Skeletal muscle satellite cell (primary cell): Measurements from ENCODE around the gene ATP11A.
"Not testable (repeated sequence)": the region's sequence is repeated elsewhere in the genome, so short reads cannot be mapped to it uniquely, and the experiment has no call there.

Experiments
- H3K27me3 ChIP-seq: 2 replicates; pipeline ENCODE4 v1.7.0; 2013; ENCODE audit warnings: low read length; ENCODE audit not compliant: control insufficient read depth, insufficient read depth
- H3K36me3 ChIP-seq: 2 replicates; pipeline ENCODE4 v1.7.0; 2013; ENCODE audit warnings: mild to moderate bottlenecking, control low read depth, low read length; ENCODE audit not compliant: insufficient read depth
- H3K4me1 ChIP-seq: 2 replicates; pipeline ENCODE4 v1.7.0; 2013; ENCODE audit warnings: low read length; ENCODE audit not compliant: control insufficient read depth, insufficient read depth
- H3K4me2 ChIP-seq: 2 replicates; pipeline ENCODE4 v1.7.0; 2013; ENCODE audit warnings: mild to moderate bottlenecking, low read length
- H3K4me3 ChIP-seq: 2 replicates; pipeline ENCODE4 v1.7.0; 2013; ENCODE audit warnings: low read length
- H3K9ac ChIP-seq: 2 replicates; pipeline ENCODE4 v1.7.0; 2013; ENCODE audit warnings: mild to moderate bottlenecking, low read depth, low read length, moderate library complexity
- H3K9me3 ChIP-seq: replicated peaks from 2 replicates; pipeline ENCODE4 v1.7.0; 2013; ENCODE audit warnings: mild to moderate bottlenecking, control low read depth, low read length

ATP11A gene

GRCh38 chr13:112779856-112780604, 90.2 kb downstream of the ATP11A start:
- Histone ChIP-seq H3K9ac (no peak overlapping the region), H3K4me3 (no peak overlapping the region), H3K9me3 (no peaks in the 10 kb centered on the region), H3K4me1 (peaks cover 6% of the 10 kb centered on the region), H3K4me2 (no peak overlapping the region), H3K27me3 (no peaks in the 10 kb centered on the region), H3K36me3 (no peaks in the 10 kb centered on the region)

DNA sequence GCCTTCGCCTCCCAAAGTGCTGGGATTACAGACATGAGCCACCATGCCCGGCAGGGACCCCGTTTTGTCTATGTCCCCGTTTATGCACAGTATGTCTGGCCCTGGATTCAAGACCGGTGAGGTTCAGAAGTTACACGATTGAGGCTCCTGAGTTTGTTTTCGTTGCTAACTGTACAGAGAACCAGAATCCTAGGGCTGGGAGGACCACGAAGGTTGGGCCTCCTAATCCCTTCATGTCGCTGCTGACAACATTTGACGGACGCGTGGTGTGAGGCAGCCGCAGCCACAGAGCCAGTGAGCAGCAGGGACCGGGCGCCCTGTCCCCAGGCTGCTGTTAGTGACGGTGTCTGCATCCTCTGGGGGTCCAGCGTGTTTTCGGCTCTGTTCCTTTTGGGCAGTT, 91.4 kb downstream of the ATP11A start:
- Histone ChIP-seq H3K9ac (no peak overlapping the region), H3K27me3 (no peaks in the 10 kb centered on the region), H3K36me3 (no peaks in the 10 kb centered on the region), H3K4me1 (peaks cover 6% of the 10 kb centered on the region), H3K4me3 (no peak overlapping the region), H3K4me2 (no peak overlapping the region), H3K9me3 (no peaks in the 10 kb centered on the region)

GRCh38 chr13:112781881-112782361, 92.1 kb downstream of the ATP11A start:
- Histone ChIP-seq H3K9me3 (no peaks in the 10 kb centered on the region), H3K4me1 (peaks cover 6% of the 10 kb centered on the region), H3K4me3 (no peak overlapping the region), H3K9ac (no peak overlapping the region), H3K4me2 (peak overlapping the region; percentile 52), H3K36me3 (no peaks in the 10 kb centered on the region), H3K27me3 (no peaks in the 10 kb centered on the region)

- H3K9ac ChIP-seq, result no peak overlapping the region
- no peak overlapping the region for H3K4me3 ChIP-seq
- no peaks in the 10 kb centered on the region for H3K36me3 ChIP-seq
- no peaks in the 10 kb centered on the region for H3K27me3 ChIP-seq
- H3K4me1 ChIP-seq, result peaks cover 6% of the 10 kb centered on the region
- peak overlapping the region; percentile 52 for H3K4me2 ChIP-seq
- no peaks in the 10 kb centered on the region for H3K9me3 ChIP-seq
These were observed 92.7 kb downstream of the ATP11A start for GRCh38 chr13:112782429-112783010.

DNA sequence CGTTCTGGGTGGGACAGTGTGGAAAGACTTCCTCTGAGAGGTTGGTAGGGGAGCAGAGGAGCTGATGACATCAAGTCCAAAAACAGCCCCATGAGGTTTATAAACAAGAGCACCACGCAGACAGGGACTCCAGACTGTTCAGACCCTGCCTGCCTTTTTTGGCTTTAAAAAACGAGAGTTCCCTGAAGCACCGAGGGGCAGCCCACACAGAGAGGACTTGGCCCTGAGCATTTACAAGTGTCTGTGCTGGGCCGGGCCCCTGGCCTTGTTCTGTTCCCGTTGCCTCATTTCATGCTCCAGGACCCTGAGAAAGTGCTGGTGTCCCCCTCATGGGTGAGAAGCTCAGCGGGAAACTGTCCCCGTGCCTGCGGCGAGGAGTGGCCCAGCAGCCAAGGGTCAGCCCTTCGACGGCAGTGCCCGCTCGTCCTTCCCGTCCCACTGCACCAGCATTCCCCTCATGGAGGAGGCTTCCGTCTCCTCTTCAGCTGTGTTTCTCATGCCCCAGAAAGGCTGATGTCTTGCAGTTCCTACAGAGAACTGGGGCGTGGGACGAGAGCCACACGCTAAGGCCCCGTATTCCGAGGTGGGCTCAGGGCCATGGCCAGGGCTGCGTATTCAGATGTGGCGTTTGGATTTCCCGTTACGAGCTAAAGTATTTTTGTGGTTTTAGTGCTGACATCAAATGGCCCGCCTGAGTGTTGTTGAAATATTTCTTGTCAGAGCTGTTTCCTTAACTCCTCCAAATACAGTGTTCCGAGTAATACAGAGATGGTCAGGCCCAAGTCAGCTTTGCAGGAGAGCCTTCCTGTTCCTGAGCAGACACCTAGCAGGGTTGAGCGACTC, 93.5 kb downstream of the ATP11A start:
- Histone ChIP-seq H3K9me3 (no peaks in the 10 kb centered on the region), H3K4me1 (peaks cover 6% of the 10 kb centered on the region), H3K4me2 (no peak overlapping the region), H3K9ac (no peak overlapping the region), H3K36me3 (no peaks in the 10 kb centered on the region), H3K27me3 (no peaks in the 10 kb centered on the region), H3K4me3 (no peak overlapping the region)

- Histone ChIP-seq H3K4me2 (no peak overlapping the region), H3K9ac (no peak overlapping the region), H3K27me3 (no peaks in the 10 kb centered on the region), H3K9me3 (no peaks in the 10 kb centered on the region), H3K36me3 (no peaks in the 10 kb centered on the region), H3K4me1 (peaks cover 6% of the 10 kb centered on the region), H3K4me3 (no peak overlapping the region)
These were observed 94.1 kb downstream of the ATP11A start for GRCh38 chr13:112783978-112784371.

DNA sequence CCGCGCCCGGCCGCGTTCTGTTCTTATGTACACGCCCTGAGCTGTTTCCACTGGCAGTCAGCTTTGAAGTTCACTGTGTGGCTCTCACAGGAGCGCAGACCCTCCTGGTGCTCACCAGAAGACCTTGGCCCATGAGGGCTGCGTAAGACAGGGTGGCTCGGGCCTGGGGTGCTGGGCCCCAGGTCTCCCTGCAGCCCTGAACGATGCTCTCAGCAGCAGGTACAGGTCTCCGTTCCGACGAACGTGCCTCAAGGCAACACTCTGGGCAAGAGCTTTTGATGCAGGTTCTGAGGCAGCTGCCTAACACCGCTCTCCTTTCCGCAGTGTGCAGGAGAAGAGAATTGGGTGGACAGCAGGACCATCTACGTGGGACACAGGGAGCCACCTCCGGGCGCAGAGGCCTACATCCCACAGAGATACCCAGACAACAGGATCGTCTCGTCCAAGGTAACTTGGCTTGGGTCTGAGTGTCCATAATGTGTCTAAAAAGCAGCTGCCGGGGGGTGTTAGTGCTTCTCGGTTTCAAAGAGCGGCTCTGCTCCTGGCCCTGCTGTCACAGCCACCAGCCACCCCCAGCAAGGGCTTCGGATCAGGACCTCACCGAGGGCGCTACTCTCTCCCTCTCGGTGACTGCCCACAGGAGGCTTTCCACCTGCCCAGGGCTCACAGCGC, 95.1 kb downstream of the ATP11A start:
- Histone ChIP-seq H3K9me3 (no peaks in the 10 kb centered on the region), H3K36me3 (no peaks in the 10 kb centered on the region), H3K4me2 (no peak overlapping the region), H3K4me3 (no peak overlapping the region), H3K4me1 (peaks cover 6% of the 10 kb centered on the region), H3K9ac (no peak overlapping the region), H3K27me3 (no peaks in the 10 kb centered on the region)

GRCh38 chr13:112785483-112785856, 95.6 kb downstream of the ATP11A start:
- Histone ChIP-seq H3K36me3 (no peaks in the 10 kb centered on the region), H3K9ac (no peak overlapping the region)

GRCh38 chr13:112786810-112787209, 97.0 kb downstream of the ATP11A start:
- not testable (repeated sequence) for H3K27me3 ChIP-seq, H3K4me2 ChIP-seq, H3K4me3 ChIP-seq, H3K9ac ChIP-seq, H3K36me3 ChIP-seq, H3K9me3 ChIP-seq, H3K4me1 ChIP-seq

More at GRCh38 chr13:112785483-112785856, 95.6 kb downstream of the ATP11A start:
- Histone ChIP-seq H3K27me3 (no peaks in the 10 kb centered on the region), H3K4me3 (no peak overlapping the region), H3K4me1 (peaks cover 6% of the 10 kb centered on the region), H3K9me3 (no peaks in the 10 kb centered on the region), H3K4me2 (no peak overlapping the region)

DNA sequence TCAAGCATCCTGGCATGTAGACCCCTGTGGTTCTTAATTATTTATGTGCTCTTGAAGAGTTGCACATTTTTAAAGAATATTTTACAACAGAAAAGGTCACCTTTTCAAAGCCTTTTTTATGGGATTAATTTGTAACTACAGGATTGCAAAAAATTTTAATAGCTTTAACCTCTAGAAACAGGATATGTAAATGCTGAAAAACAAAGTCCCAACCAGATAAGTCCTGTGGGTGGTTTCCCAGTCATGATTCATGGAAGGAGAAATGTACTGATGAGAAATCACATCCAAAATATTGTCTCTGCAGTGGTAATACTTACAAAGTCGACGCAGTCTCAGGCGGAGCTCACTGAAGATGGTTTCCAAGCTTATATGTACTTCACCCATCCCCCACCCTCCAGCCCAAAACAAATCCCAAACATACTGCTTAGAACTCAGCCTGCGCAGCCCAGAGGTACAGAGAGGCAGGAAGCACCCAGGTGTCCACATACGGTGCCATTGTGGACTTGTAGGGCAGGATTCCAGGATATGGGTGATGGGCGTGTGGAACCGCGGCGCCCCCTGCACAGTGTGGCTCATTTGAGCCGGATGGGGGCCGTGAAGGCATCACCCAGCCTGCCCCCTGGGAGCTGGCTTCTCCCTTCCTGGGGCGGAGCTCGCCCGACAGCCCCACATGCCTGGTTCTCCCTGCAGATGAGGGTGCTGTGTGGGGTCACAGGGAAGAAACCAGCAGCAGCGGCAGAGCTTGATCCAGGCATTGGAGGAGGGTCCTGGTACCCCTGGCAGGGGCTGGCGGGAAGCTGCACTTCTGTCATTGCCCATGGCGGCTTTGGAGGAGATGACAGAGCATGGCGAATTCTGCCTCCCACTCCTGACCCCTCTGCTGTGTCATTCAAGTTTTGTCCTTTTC, 101.2 kb downstream of the ATP11A start:
- no peak overlapping the region for H3K4me3 ChIP-seq
- no peaks in the 10 kb centered on the region for H3K27me3 ChIP-seq
- no peaks in the 10 kb centered on the region for H3K4me1 ChIP-seq
- no peaks in the 10 kb centered on the region for H3K9me3 ChIP-seq
- no peak overlapping the region for H3K4me2 ChIP-seq
- no peaks in the 10 kb centered on the region for H3K36me3 ChIP-seq
- no peak overlapping the region for H3K9ac ChIP-seq
